ENCODE measurements around the gene PGM1. TPM values are rescaled to one million over a fixed set of nuclear protein-coding genes. Genes with fewer than 3 reads are reported as not detected.
A peak's percentile ranks its signal among the peaks of the same experiment; 100 is the strongest.

Gene PGM1
- total and polyA plus RNA-seq, 9 of the 15 experiments (the other 6 are each of a cell fraction or from before 2014, with no cell fraction given): 0.03 to 0.31 (median 0.09) TPM; not detected in 5

DNA sequence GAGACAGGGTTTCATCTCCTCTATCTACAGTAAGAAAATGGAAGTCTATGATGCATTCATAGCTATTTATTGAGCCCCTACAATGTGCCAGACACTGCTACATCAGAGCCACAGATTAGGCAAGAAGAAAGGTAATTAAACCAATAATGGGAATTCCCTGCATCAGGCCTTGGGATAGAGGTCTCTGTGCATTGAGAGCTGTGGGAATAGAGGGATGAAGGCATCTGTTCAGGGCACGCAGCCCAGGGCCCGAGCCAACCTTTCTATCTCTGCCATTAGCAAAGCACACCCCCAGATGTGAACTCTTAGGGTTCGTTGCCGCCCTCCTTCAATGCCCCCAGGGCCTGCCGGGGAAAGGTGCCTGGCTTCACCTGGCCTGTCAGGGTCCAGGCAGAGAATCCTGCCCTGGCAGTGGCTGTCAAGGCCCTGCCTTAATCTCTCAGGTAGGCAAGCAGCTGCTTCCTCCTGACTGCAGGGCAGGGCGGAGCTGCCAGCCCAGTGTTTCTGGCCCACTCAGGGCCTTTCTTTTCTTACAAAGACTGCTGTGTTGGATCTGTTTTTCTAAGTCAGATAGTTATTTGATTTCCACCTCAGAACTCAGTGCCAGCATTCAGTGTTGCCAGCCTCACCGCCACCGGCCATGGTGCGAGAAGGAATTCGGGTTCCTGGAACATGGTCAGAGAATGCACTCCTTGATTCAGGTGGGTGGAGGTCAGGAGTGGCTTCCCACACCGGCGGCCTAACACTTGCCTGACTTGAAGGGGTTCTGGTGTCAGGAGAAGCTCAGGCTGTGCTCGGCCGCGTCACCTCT, 76.1 kb downstream of the PGM1 start:
- 0% methylated on average over 15 of the region's 15 CpGs for WGBS (ENCODE audit: insufficient coverage, low coverage, missing lambda C conversion rate)
- DNase-seq (ENCODE audit: extremely low read depth in 1 of 4, low spot score in 3 of 4) (no peak), ATAC-seq (no peak), FAIRE-seq (no peak)
- BruUV-seq (replicated peaks): no TSS peak
- Histone ChIP-seq H4K20me1 (replicated peaks; ENCODE audit: control insufficient read depth, insufficient read depth, low read length) (no peaks in the 10 kb centered on the region), H3K9ac (ENCODE audit: insufficient read depth in 1 of 2, low read depth in 2 of 2, low read length in 2 of 2) (peak overlapping the region in 1 of 2 experiments; percentile 5; a peak in 1 of 4 replicates), H3K4me3 (no peak overlapping the region), H3K36me3 (ENCODE audit: control insufficient read depth, insufficient read depth, low read length) (no peaks in the 10 kb centered on the region), H3K9me3 (replicated peaks; ENCODE audit: control insufficient read depth, insufficient read depth, low read depth, low read length) (no peaks in the 10 kb centered on the region), H2AFZ (ENCODE audit: low read depth, low read length) (no peak overlapping the region), H3K27me3 (ENCODE audit: control insufficient read depth in 2 of 2, insufficient read depth in 2 of 2, low read length in 2 of 2) (peaks cover 2 to 13% of the 10 kb centered on the region in 2 experiments; a peak in 2 of 5 replicates), H3K9me1 (ENCODE audit: control insufficient read depth, insufficient read depth, low read length) (no peaks in the 10 kb centered on the region), H3K4me1 (replicated peaks in 1 of 2; ENCODE audit: control insufficient read depth in 2 of 2, insufficient read depth in 2 of 2, low read length in 2 of 2) (no peaks in the 10 kb centered on the region), H3K79me2 (ENCODE audit: control insufficient read depth, insufficient read depth, low read length) (no peaks in the 10 kb centered on the region), H3K27ac (ENCODE audit: extremely low read depth, low read depth, low read length) (no peak overlapping the region), H3K4me2 (ENCODE audit: insufficient read depth, low read length) (no peak overlapping the region)
- ChIA-PET POLR2A (interaction anchor here (0.7 kb wide), 1 partner anchor 60 kb away, joined by 3 read pairs; no protein-coding TSS in a partner anchor), CTCF (ENCODE audit: low intra/inter-chr PET ratio) (no interaction called here)
- TF ChIP-seq HCFC1 (IDR thresholded peaks at IDR 0.05; ENCODE audit: low read depth, low read length) (no peak), STAG1 (CRISPR knock-in tag; IDR thresholded peaks at IDR 0.05; ENCODE audit: borderline replicate concordance) (no peak)
- in situ Hi-C loops (cut with MboI): no loop called here
- intact Hi-C loops (cut with micrococcal nuclease): no loop called here

DNA sequence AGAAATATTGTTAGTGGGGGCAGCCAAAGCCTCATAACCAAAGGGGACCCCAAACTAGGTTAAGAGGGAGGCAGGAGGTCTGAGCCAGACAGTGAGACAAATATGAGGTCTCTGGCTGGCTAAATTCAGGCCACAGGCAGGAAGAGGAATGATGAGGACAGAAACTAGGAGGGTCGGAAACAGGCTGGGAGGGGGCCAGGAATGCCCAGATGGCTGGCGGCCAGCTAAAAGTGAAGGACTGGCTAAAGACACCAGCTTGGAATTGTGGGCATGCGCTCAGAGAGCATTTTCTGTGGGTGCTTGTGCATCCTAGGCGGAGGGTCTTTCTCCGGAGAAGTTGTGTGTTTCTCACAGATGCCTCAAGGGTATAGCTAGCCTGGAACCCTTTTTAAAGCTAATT, 77.0 kb downstream of the PGM1 start:
- intact Hi-C loops (cut with micrococcal nuclease) (loop anchor here (5.0 kb wide), 1 partner anchor 572 kb away; no protein-coding TSS in a partner anchor), in situ Hi-C loops (cut with MboI) (no loop called here)
- Histone ChIP-seq H4K20me1 (replicated peaks; ENCODE audit: control insufficient read depth, insufficient read depth, low read length) (no peaks in the 10 kb centered on the region), H3K79me2 (ENCODE audit: control insufficient read depth, insufficient read depth, low read length) (no peaks in the 10 kb centered on the region), H3K27me3 (ENCODE audit: control insufficient read depth in 2 of 2, insufficient read depth in 2 of 2, low read length in 2 of 2) (peaks cover 2 to 17% of the 10 kb centered on the region in 2 experiments; a peak in 2 of 5 replicates), H3K4me2 (ENCODE audit: insufficient read depth, low read length) (no peak overlapping the region), H3K27ac (ENCODE audit: extremely low read depth, low read depth, low read length) (no peak overlapping the region), H3K9me3 (replicated peaks; ENCODE audit: control insufficient read depth, insufficient read depth, low read depth, low read length) (no peaks in the 10 kb centered on the region), H2AFZ (ENCODE audit: low read depth, low read length) (no peak overlapping the region), H3K4me1 (replicated peaks in 1 of 2; ENCODE audit: control insufficient read depth in 2 of 2, insufficient read depth in 2 of 2, low read length in 2 of 2) (no peaks in the 10 kb centered on the region), H3K9ac (ENCODE audit: insufficient read depth in 1 of 2, low read depth in 2 of 2, low read length in 2 of 2) (no peak overlapping the region), H3K9me1 (ENCODE audit: control insufficient read depth, insufficient read depth, low read length) (no peaks in the 10 kb centered on the region), H3K36me3 (ENCODE audit: control insufficient read depth, insufficient read depth, low read length) (no peaks in the 10 kb centered on the region), H3K4me3 (no peak overlapping the region)
- ChIA-PET CTCF (ENCODE audit: low intra/inter-chr PET ratio) (no interaction called here), POLR2A (no interaction called here)
- ATAC-seq: no peak
- no peak for FAIRE-seq
- 0% methylated on average over 5 of the region's 5 CpGs for WGBS (ENCODE audit: insufficient coverage, low coverage, missing lambda C conversion rate)
- no TSS peak for BruUV-seq (replicated peaks)
- no peak for TF ChIP-seq ZSCAN32 (CRISPR knock-in tag; IDR thresholded peaks at IDR 0.05)
- TF ChIP-seq HLTF (IDR thresholded peaks at IDR 0.05): no peak
- DNase-seq (ENCODE audit: extremely low read depth in 1 of 4, low spot score in 3 of 4): no peak

All from K562 (cell line).